GM18502 (cell line): ENCODE data around the gene CCDC33.

Experiments used
- ATAC-seq: cut with Tn5 transposase; IDR thresholded peaks from one replicate; pipeline ENCODE4 v1.9.1; 2021; ENCODE audit warnings: mild to moderate bottlenecking; ENCODE audit not compliant: unreplicated experiment, poor library complexity

The CCDC33 gene

GRCh38 chr15:74208496-74208895, 27.6 kb upstream of the CCDC33 start:
- no peak for ATAC-seq

- no peak for ATAC-seq
Observed at GRCh38 chr15:74208901-74209559, 27.1 kb upstream of the CCDC33 start.

GRCh38 chr15:74209560-74209958, 26.6 kb upstream of the CCDC33 start:
- ATAC-seq, result no peak

- no peak for ATAC-seq
Observed at GRCh38 chr15:74209997-74210671, 26.0 kb upstream of the CCDC33 start.

GRCh38 chr15:74210729-74211128, 25.4 kb upstream of the CCDC33 start:
- ATAC-seq, result no peak

GRCh38 chr15:74211656-74212055, 24.5 kb upstream of the CCDC33 start:
- no peak for ATAC-seq

- no peak for ATAC-seq
Observed at GRCh38 chr15:74212494-74212893, 23.6 kb upstream of the CCDC33 start.

- no peak for ATAC-seq
Observed at GRCh38 chr15:74213858-74214284, 22.3 kb upstream of the CCDC33 start.

GRCh38 chr15:74214324-74215021, 21.7 kb upstream of the CCDC33 start:
- ATAC-seq, result no peak

- no peak for ATAC-seq
Observed at GRCh38 chr15:74215958-74216357, 20.2 kb upstream of the CCDC33 start.

GRCh38 chr15:74216949-74217348, 19.2 kb upstream of the CCDC33 start:
- no peak for ATAC-seq

GRCh38 chr15:74217907-74218885, 17.9 kb upstream of the CCDC33 start:
- ATAC-seq, result no peak

GRCh38 chr15:74220475-74221248, 15.5 kb upstream of the CCDC33 start:
- ATAC-seq, result no peak

GRCh38 chr15:74221399-74222239, 14.5 kb upstream of the CCDC33 start:
- ATAC-seq, result no peak

GRCh38 chr15:74222240-74223119, 13.6 kb upstream of the CCDC33 start:
- no peak for ATAC-seq

GRCh38 chr15:74225928-74226327, 10.2 kb upstream of the CCDC33 start:
- ATAC-seq, result no peak

- no peak for ATAC-seq
Observed at GRCh38 chr15:74226761-74227540, 9.2 kb upstream of the CCDC33 start.
